Testis (tissue), 3 donors: ENCODE data around the gene SLC6A17. TPM values are rescaled to one million over a fixed set of nuclear protein-coding genes. Genes with fewer than 3 reads are reported as not detected.

Experiments
- DNase-seq: peaks from one replicate; pipeline ENCODE4 v3.0.0-alpha.2; 2019
- H3K27ac ChIP-seq, 2 donors: fragments of 200-600 bp; sonication (generic); one replicate each; pipeline ENCODE4 v1.5.1; 2019
- H3K27me3 ChIP-seq: fragments of 200-600 bp; sonication (generic); one replicate; pipeline ENCODE4 v1.5.1; 2019
- H3K36me3 ChIP-seq: fragments of 200-600 bp; sonication (generic); one replicate; pipeline ENCODE4 v1.5.1; 2017; ENCODE audit warnings: low read depth; ENCODE audit errors: missing control alignments
- H3K4me1 ChIP-seq: fragments of 200-600 bp; sonication (generic); one replicate; pipeline ENCODE4 v1.5.1; 2019
- H3K4me3 ChIP-seq, 2 donors: fragments of 200-600 bp; sonication (generic); one replicate each; pipeline ENCODE4 v1.5.1; 2017 to 2019
- H3K9me3 ChIP-seq: fragments of 200-600 bp; sonication (generic); one replicate; pipeline ENCODE4 v1.5.1; 2017
- CTCF ChIP-seq, 3 experiments: fragments of 450-650 bp in 2 of 3; fragments of 200-600 bp in 1 of 3; sonication (generic) in 1 of 3; IDR thresholded peaks; one replicate each; pipeline ENCODE4 v1.5.1; 2016 to 2019; ENCODE audit warnings: antibody characterized with exemption in 3 of 3, mild to moderate bottlenecking in 2 of 3, moderate library complexity in 1 of 3
- POLR2A ChIP-seq: fragments of 450-650 bp; IDR thresholded peaks from one replicate; pipeline ENCODE4 v1.6.1; 2017; ENCODE audit warnings: antibody characterized with exemption, mild to moderate bottlenecking, moderate library complexity
- WGBS, 2 donors: methylation state at CpG; one replicate each; pipeline ENCODE4 v1.1.5; 2018; 5-methylcytosine and 5-hydroxymethylcytosine counted together
- intact Hi-C: fragments of 100-400 bp; cut with DNase I; formaldehyde crosslinking; loops from one replicate; pipeline ENCODE4 v1.15.1; 2023; ENCODE audit warnings: low total_unique reads
- polyA plus RNA-seq: library from polyadenylated mRNA; stranded (reverse); fragments of 350-450 nt; fragmentation: Illumina TruSeq; extraction: RNeasy Lipid Tissue Mini Kit (QIAGEN cat#74804); gene quantifications from one replicate; pipeline ENCODE4 v1.2.3, GENCODE V29; 2014; ENCODE audit warnings: low read depth, low replicate concordance; ENCODE audit not compliant: insufficient read depth
- total RNA-seq, 2 donors: library from RNA; depleted of rRNA; stranded (reverse); fragments of >200 nt; gene quantifications; one replicate each; pipeline ENCODE4 v1.2.3, GENCODE V29; 2016

Gene SLC6A17
- total and polyA plus RNA-seq, 3 donors from 2014 or later = 3.6 to 5.3 (median 4.5) TPM

DNA sequence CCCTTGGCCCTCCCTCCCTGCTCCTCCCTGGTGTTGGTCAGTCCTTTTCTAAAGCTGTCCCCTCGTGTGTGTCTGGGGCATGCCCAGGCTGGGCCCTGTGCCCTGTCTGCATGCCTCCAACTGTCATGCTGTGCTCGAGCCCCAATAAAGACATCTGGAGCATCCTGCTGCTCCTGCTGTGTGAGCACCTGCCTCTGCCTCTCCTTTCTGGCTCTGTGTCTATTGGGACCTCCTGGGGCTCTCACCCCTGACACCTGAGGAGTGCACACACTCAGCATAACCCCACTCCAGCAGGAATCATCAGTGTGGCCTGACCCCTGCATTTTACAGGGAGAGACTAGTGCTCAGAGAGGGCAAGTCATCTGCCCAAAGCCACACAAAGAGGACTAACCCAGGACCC, 83.6 kb downstream of the SLC6A17 start:
- no peaks in the 10 kb centered on the region for H3K36me3 ChIP-seq
- intact Hi-C loops = no loop called here
- H3K9me3 ChIP-seq = no peaks in the 10 kb centered on the region
- 65 to 90% methylated on average over 2 of the region's 2 CpGs for WGBS, 2 donors
- TF ChIP-seq CTCF (IDR thresholded peaks at IDR 0.05) (no peak), POLR2A (no peak)
- H3K27ac ChIP-seq = no peak overlapping the region
- peaks cover 14% of the 10 kb centered on the region for H3K4me1 ChIP-seq
- DNase-seq = no peak
- H3K27me3 ChIP-seq = no peaks in the 10 kb centered on the region
- H3K4me3 ChIP-seq = no peak overlapping the region

DNA sequence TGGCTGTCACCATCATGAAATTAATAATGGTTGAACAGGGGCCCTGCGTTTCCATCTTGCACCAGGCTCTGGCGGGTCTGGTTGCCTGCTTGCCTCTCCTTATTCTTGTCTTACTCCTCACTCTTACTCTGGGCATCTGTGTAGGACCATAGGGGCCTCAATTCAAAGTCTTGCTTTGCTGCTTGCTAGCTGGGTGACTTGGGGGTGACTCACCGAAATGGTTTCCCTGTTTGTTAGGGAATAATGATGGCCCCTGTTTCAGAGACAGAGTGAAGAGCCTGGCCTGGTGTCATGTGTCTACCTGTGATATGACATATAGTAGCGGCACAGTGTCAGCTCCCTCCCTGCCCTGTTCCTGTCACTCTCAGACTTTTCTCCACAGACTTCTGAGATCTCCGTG, 84.4 kb downstream of the SLC6A17 start:
- intact Hi-C loops = no loop called here
- Histone ChIP-seq H3K9me3 (no peaks in the 10 kb centered on the region), H3K4me3 (no peak overlapping the region), H3K27ac (no peak overlapping the region), H3K27me3 (no peaks in the 10 kb centered on the region), H3K36me3 (no peaks in the 10 kb centered on the region), H3K4me1 (peaks cover 14% of the 10 kb centered on the region)
- no peak for TF ChIP-seq CTCF (IDR thresholded peaks at IDR 0.05)
- TF ChIP-seq POLR2A = no peak
- WGBS, 2 donors = 75 to 84% methylated on average over 5 of the region's 5 CpGs
- DNase-seq = no peak

GRCh38 chr1:110235181-110235833, 85.0 kb downstream of the SLC6A17 start:
- Histone ChIP-seq H3K9me3 (no peaks in the 10 kb centered on the region), H3K27ac (peak overlapping the region; percentile 19 to 48), H3K36me3 (no peaks in the 10 kb centered on the region), H3K27me3 (no peaks in the 10 kb centered on the region), H3K4me3 (no peak overlapping the region), H3K4me1 (peaks cover 14% of the 10 kb centered on the region)
- WGBS, 2 donors = 30 to 35% methylated on average over 13 of the region's 13 CpGs
- intact Hi-C loops = no loop called here
- DNase-seq = peak; percentile 50
- no peak for TF ChIP-seq CTCF (IDR thresholded peaks at IDR 0.05)
- no peak for TF ChIP-seq POLR2A

DNA sequence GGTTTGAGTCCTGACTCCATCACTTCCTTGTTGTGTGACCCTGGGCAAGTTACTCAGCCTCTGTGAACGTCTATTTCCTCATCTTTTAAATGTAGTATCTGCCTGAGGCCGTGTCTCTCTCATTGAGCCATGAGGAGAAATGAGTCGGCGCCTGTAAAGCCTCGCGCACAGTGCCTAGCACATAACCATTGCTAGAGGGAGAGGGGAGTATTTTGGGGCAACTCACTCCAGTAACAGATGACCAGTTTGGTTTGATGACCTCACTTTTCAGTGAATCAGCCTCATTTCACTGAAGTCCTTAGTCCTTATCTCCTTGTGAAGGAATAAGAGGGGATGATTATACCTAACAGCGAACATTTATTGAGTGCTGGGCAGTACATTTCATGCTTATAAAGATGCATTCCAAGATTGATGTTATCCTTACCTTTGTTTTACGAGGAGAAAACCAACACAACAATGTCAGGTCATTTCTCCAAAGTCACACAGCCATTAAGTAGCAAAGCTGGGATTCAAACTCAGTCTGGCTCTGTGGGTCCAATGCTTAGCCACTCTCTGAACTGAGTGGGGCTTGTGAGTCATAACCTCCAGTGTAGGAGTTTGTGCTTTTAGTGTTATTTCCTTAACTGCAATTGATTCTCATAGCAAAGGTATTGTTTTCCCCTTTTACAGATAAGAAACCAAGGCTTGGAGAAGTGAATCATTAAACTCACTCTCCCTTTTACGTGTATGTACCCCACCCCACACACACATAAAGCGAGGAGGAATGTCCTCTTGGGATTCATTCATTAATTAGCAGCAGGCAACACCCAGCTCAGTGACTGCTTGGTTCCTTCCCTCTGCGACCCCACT, 85.8 kb downstream of the SLC6A17 start:
- intact Hi-C loops = no loop called here
- Histone ChIP-seq H3K27ac (peak overlapping the region in 1 of 2 donors; percentile 19), H3K27me3 (no peaks in the 10 kb centered on the region), H3K4me1 (peaks cover 14% of the 10 kb centered on the region), H3K4me3 (no peak overlapping the region), H3K9me3 (no peaks in the 10 kb centered on the region), H3K36me3 (no peaks in the 10 kb centered on the region)
- WGBS, 2 donors = 66 to 76% methylated on average over 11 of the region's 11 CpGs
- no peak for TF ChIP-seq POLR2A
- TF ChIP-seq CTCF (IDR thresholded peaks at IDR 0.05) = no peak
- no peak for DNase-seq
